ENCODE measurements around the gene SMIM15. TPM values are rescaled to one million over a fixed set of nuclear protein-coding genes. Genes with fewer than 3 reads are reported as not detected.

SMIM15 gene
- total RNA-seq, 6 donors from 2014 or later = 6.4 to 51.1 (median 35.3) TPM

DNA sequence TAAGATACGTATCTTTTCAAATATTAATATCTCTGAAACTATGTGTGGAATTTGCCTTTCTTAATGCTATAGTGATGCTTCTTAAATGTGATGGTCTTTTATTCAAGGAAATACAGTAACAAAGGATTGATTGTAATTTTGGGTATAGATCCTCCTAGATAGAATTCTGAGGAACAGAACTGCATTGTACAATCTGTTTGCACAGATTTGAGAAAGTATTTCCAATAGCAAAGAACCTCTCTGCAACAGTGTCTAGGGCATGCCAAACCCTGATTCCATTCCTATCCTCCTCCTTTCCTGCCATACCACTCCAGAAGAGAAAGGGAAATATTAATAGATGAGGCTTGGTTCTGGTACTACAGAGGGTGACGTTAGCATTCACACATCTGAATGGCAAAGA, 10.4 kb downstream of the SMIM15 start:
- 82 to 88% methylated on average over 2 of the region's 2 CpGs for WGBS, 2 donors
- Histone ChIP-seq H3K27ac (no peak overlapping the region), H3K9me3 (no peaks in the 10 kb centered on the region), H3K4me3 (no peak overlapping the region), H3K4me1 (no peaks in the 10 kb centered on the region), H3K36me3 (peaks cover 0 to 10% (median 1%) of the 10 kb centered on the region in 4 donors), H3K27me3 (no peaks in the 10 kb centered on the region)
- DNase-seq = no peak
- ATAC-seq (ENCODE audit: low FRiP score in 2 of 2) = no peak
- TF ChIP-seq POLR2AphosphoS5 (IDR thresholded peaks at IDR 0.05) (no peak), EP300 (IDR thresholded peaks at IDR 0.05) (no peak), POLR2A (IDR thresholded peaks at IDR 0.05) (no peak)
- TF ChIP-seq, protein P1, sequence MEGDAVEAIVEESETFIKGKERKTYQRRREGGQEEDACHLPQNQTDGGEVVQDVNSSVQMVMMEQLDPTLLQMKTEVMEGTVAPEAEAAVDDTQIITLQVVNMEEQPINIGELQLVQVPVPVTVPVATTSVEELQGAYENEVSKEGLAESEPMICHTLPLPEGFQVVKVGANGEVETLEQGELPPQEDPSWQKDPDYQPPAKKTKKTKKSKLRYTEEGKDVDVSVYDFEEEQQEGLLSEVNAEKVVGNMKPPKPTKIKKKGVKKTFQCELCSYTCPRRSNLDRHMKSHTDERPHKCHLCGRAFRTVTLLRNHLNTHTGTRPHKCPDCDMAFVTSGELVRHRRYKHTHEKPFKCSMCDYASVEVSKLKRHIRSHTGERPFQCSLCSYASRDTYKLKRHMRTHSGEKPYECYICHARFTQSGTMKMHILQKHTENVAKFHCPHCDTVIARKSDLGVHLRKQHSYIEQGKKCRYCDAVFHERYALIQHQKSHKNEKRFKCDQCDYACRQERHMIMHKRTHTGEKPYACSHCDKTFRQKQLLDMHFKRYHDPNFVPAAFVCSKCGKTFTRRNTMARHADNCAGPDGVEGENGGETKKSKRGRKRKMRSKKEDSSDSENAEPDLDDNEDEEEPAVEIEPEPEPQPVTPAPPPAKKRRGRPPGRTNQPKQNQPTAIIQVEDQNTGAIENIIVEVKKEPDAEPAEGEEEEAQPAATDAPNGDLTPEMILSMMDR (IDR thresholded peaks at IDR 0.05) = no peak

DNA sequence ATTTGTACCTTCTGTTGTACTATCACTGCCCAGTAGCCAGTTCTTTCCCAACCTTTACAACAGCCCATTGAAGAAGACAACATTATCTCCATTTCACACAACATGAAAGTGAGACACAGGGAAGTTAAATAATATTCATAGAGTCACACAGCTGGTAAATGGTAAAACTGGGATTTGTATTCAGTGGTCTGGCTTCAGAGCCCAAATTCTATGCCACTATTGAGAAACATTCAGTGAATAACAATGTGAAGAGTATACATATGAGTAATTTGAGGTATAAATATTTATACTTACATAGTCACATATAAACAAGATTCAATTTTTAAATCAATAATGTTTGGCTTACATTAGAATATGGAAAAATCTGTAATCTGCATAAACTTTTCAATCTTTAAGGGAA, 13.8 kb downstream of the SMIM15 start:
- DNase-seq (no peak), ATAC-seq (ENCODE audit: low FRiP score in 2 of 2) (no peak)
- Histone ChIP-seq H3K9me3 (no peaks in the 10 kb centered on the region), H3K27ac (no peak overlapping the region), H3K4me1 (no peaks in the 10 kb centered on the region), H3K27me3 (no peaks in the 10 kb centered on the region), H3K4me3 (no peak overlapping the region), H3K36me3 (no peaks in the 10 kb centered on the region)
- TF ChIP-seq POLR2AphosphoS5 (IDR thresholded peaks at IDR 0.05) = no peak
- no peak for TF ChIP-seq EP300 (IDR thresholded peaks at IDR 0.05)
- TF ChIP-seq, protein P1 (IDR thresholded peaks at IDR 0.05) = no peak
- TF ChIP-seq POLR2A (IDR thresholded peaks at IDR 0.05) = no peak

DNA sequence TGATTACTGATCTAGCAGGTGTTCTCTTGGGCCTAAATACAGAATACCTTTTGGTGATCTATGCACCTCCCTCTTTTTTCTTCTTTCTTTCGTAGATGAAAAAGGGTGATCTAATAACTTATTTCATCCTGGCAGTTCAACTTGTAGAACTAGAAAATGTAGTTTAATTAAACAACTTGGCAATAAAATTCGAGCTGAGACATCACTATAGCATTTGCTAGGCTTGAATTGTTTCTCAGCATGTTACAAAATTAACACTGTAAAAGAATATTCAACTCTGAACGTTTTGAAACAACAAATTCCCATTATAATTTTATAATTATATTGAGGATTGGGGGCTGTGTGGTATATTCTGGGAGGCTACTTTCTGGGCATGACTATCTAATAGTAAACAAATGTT, 19.5 kb downstream of the SMIM15 start:
- ATAC-seq (ENCODE audit: low FRiP score in 2 of 2) (no peak), DNase-seq (no peak)
- Histone ChIP-seq H3K27me3 (no peaks in the 10 kb centered on the region), H3K9me3 (no peaks in the 10 kb centered on the region), H3K4me3 (no peak overlapping the region), H3K4me1 (no peaks in the 10 kb centered on the region), H3K36me3 (no peaks in the 10 kb centered on the region), H3K27ac (no peak overlapping the region)
- 73 to 79% methylated on average over 3 of the region's 3 CpGs for WGBS, 2 donors
- TF ChIP-seq, protein P1 (IDR thresholded peaks at IDR 0.05) = no peak

DNA sequence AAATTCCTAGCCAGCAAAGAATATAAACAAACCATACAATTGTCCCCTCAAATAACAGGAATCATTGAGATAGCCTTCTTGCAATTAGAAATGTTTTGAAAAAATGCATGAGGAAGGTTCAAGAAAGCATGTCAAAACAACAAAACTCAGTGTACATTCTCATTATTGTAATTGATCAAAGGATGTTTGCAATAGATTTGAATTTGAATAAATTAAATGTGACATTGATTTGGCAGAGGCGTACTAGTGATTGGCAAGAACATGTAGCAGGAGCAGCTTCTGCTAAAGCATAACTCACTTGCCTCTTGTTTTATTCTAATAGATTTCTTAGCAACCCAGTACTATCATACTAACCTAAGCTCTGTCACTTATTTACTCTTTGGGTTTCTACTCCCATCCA, 19.9 kb downstream of the SMIM15 start:
- Histone ChIP-seq H3K36me3 (no peaks in the 10 kb centered on the region), H3K4me1 (no peaks in the 10 kb centered on the region), H3K9me3 (no peaks in the 10 kb centered on the region), H3K4me3 (no peak overlapping the region), H3K27me3 (no peaks in the 10 kb centered on the region), H3K27ac (no peak overlapping the region)
- TF ChIP-seq EP300 (IDR thresholded peaks at IDR 0.05) (no peak), POLR2A (IDR thresholded peaks at IDR 0.05) (no peak), POLR2AphosphoS5 (IDR thresholded peaks at IDR 0.05) (no peak)
- TF ChIP-seq, protein P1 (IDR thresholded peaks at IDR 0.05) = no peak
- DNase-seq (no peak), ATAC-seq (ENCODE audit: low FRiP score in 2 of 2) (no peak)
- 79 to 85% methylated on average over 1 of the region's 1 CpG for WGBS, 2 donors

DNA sequence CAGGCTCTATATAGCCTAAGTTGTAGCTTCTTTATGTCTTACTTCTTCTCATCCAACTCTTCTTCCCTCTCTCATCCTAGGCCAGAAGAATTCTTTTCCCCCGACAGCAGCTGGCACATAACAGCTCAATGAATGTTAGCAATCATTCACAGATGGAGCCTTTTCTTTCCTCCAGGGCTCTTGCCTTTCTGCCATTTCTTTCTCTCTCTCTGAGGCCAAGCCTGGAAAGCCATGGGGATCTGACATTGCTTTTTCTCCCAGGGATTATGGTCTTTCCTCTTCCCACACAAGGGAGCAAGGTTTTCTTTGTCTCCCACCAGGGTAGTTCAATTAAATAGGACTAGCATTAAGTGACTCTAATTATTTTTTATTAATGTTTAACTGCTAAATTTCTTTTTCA, 20.5 kb downstream of the SMIM15 start:
- Histone ChIP-seq H3K4me3 (no peak overlapping the region), H3K9me3 (no peaks in the 10 kb centered on the region), H3K4me1 (no peaks in the 10 kb centered on the region), H3K27me3 (no peaks in the 10 kb centered on the region), H3K27ac (no peak overlapping the region), H3K36me3 (no peaks in the 10 kb centered on the region)
- 53 to 75% methylated on average over 1 of the region's 1 CpG for WGBS, 2 donors
- no peak for DNase-seq
- TF ChIP-seq POLR2A (IDR thresholded peaks at IDR 0.05) (no peak), POLR2AphosphoS5 (IDR thresholded peaks at IDR 0.05) (no peak), EP300 (IDR thresholded peaks at IDR 0.05) (no peak)
- TF ChIP-seq, protein P1 (IDR thresholded peaks at IDR 0.05) = no peak
- ATAC-seq (ENCODE audit: low FRiP score in 2 of 2) = no peak

Measured in upper lobe of left lung (tissue), 6 donors.